ENCODE measurements around the gene OR4C12. TPM values are rescaled to one million over a fixed set of nuclear protein-coding genes. Genes with fewer than 3 reads are reported as not detected.
"Not testable (repeated sequence)": the region's sequence is repeated elsewhere in the genome, so short reads cannot be mapped to it uniquely, and the experiment has no call there.

The OR4C12 gene
- not detected in 2 replicates for total RNA-seq

- intact Hi-C loops (cut with micrococcal nuclease), result not testable (repeated sequence)
Measured at GRCh38 chr11:49982435-49982834, at the start of gene OR4C12. OR4C12 (minus strand) TSS chr11:49982535; CDS start chr11:49982501, 34 bp downstream.

- intact Hi-C loops (cut with micrococcal nuclease), result no loop called here
Measured at GRCh38 chr11:50030193-50030592, 47.9 kb upstream of the OR4C12 start.

- intact Hi-C loops (cut with micrococcal nuclease), result loop anchor here (2.0 to 10.0 kb wide), 2 partner anchors 1689 to 1821 kb away; partner anchors contain the start of gene OR4S1
Measured at GRCh38 chr11:49995565-49995964, 13.2 kb upstream of the OR4C12 start.

DNA sequence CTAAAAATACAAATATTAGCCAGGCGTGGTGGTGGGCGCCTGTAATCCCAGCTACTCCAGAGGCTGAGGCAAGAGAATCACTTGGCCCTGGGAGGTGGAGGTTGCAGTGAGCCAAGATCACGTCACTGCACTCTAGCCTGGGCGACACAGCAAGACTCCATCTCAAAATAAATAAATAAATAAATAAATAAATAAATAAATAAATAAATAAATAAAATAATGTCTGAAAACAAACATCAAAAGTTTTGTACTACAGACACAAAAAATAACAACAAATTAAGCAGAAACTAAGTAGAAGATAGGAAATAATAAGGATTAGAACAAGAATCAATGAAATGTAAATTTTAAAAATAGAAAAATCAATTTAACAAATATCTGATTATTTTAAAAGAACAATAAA, 8.9 kb downstream of the OR4C12 start:
- intact Hi-C loops (cut with micrococcal nuclease), result not testable (repeated sequence)

GRCh38 chr11:49952091-49952490, 30.2 kb downstream of the OR4C12 start, which contains the start of gene OR4C13:
OR4C13 (plus strand) TSS chr11:49952391; CDS start chr11:49952423, 32 bp downstream.
- intact Hi-C loops (cut with micrococcal nuclease), result no loop called here

- intact Hi-C loops (cut with micrococcal nuclease), result not testable (repeated sequence)
Measured at GRCh38 chr11:49948701-49949100, 33.6 kb downstream of the OR4C12 start.

Other genes starting within 250 kb of the OR4C12 start
- not detected in 2 replicates for gene OR4C13, start 30.1 kb downstream of the OR4C12 start, total RNA-seq
- gene OR4C45, start 50.3 kb upstream of the OR4C12 start, total RNA-seq, result not detected in 2 replicates

All from T-helper 1 cell treated with Interleukin-12 subunit alpha and Interleukin-12 subunit beta and Interleukin-4 antibody, amounts not matched to agents 30 ng/mL and 1 ng/mL, for 36 hours (primary cell).